ENCODE data around the gene CUBN. TPM values are rescaled to one million over a fixed set of nuclear protein-coding genes. Genes with fewer than 3 reads are reported as not detected.

The CUBN gene
- total and polyA plus RNA-seq, 12 donors = 0.41 to 9.3 (median 1.3) TPM

DNA sequence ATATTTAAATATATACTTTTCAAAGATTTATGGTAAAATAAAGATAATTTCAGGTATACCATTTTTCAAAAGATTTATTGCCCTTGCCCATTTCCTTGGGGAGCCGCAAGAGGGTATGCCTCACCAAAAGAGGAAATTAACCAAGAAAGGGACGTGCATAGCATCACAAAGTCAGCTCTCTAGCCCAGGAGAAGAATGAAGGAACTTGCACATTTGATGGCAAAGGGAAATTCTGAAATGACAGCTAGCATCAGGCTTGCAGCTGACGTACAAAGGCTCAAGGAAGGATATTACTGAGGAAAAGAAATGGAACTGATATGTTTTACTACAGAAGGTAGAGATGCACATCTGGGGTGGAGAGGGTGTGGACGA is 218.8 kb downstream of the CUBN start:
- Histone ChIP-seq H3K9me3 (replicated peaks in 1 of 3) (no peaks in the 10 kb centered on the region), H3K4me3 (no peak overlapping the region), H3K27ac (no peak overlapping the region), H3K36me3 (replicated peaks in 1 of 2) (no peaks in the 10 kb centered on the region), H3K4me1 (replicated peaks in 1 of 2) (no peaks in the 10 kb centered on the region), H3K27me3 (no peaks in the 10 kb centered on the region)
- WGBS, 4 donors = 72 to 84% (median 76%) methylated on average over 4 of the region's 4 CpGs
- DNase-seq = no peak
- intact Hi-C loops (cut with DNase I) = no loop called here
- TF ChIP-seq, protein P1, sequence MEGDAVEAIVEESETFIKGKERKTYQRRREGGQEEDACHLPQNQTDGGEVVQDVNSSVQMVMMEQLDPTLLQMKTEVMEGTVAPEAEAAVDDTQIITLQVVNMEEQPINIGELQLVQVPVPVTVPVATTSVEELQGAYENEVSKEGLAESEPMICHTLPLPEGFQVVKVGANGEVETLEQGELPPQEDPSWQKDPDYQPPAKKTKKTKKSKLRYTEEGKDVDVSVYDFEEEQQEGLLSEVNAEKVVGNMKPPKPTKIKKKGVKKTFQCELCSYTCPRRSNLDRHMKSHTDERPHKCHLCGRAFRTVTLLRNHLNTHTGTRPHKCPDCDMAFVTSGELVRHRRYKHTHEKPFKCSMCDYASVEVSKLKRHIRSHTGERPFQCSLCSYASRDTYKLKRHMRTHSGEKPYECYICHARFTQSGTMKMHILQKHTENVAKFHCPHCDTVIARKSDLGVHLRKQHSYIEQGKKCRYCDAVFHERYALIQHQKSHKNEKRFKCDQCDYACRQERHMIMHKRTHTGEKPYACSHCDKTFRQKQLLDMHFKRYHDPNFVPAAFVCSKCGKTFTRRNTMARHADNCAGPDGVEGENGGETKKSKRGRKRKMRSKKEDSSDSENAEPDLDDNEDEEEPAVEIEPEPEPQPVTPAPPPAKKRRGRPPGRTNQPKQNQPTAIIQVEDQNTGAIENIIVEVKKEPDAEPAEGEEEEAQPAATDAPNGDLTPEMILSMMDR (IDR thresholded peaks at IDR 0.05) = no peak
- TF ChIP-seq POLR2A (IDR thresholded peaks at IDR 0.05) = no peak

DNA sequence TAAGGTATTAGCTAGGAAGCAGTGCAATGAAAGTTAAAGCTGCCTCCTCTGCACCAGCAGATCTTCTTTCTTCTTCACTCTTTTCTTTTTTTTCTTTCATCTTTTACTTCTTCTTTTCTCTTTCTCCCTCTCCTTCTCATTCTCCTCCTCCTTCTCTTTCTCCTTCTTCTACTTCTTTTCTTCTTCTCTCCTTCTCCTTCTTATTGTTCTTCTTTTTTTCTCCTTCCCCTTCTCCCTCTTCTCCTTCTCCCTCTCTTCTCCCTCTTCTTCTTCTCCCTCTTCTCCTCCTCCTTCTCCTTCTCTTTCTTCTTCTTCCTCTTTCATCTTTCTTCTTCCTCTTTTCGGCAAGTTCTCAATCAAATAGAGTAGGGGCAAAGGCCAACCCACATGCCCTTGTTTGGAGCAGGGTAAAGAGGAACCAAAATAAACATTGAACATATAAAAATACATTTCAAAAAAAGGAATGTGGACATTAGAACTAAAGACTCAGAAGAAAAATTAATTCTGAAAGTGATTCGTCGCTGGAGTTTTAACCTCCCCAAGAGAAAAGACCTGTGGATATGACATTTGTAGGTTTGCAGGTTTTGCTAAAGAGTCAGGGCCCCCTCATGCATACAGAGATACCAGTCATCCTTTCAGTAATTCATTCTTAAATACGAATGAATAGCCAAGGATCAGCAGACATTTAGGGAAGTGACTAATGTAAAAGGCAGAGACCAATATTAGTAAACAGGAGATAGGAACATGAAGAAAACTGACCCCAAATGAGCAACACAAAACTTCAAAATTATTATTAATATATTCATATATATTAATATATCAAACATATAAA is 219.4 kb downstream of the CUBN start:
- TF ChIP-seq, protein P1 (IDR thresholded peaks at IDR 0.05) = no peak
- TF ChIP-seq POLR2A (IDR thresholded peaks at IDR 0.05) = no peak

DNA sequence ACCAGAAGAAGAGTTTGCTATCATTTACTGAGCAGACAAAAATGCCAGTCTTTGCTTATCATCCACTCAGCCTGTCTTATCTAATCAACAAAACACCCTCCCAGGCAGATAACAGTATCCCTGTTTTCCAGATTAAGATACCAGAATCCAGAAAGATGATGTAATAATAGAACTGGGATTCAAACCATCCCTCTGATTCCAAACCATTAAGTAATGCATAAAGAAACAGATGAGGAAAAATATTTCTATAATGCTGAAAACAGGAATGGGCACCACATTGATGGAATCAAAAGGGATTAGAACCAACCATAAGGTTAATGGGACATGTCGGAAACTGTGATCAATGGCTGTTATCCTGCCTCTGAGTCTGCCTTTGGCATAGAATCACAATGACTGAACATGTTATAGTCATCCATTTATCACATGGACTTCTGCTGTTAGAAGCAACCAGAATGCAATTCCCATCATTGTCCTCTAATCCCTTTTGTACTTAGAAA is 220.3 kb downstream of the CUBN start:
- Histone ChIP-seq H3K4me1 (replicated peaks in 1 of 2) (no peaks in the 10 kb centered on the region), H3K4me3 (no peak overlapping the region), H3K27me3 (no peaks in the 10 kb centered on the region), H3K27ac (no peak overlapping the region), H3K9me3 (replicated peaks in 1 of 3) (no peaks in the 10 kb centered on the region), H3K36me3 (replicated peaks in 1 of 2) (no peaks in the 10 kb centered on the region)
- WGBS, 4 donors = 73 to 93% (median 89%) methylated on average over 1 of the region's 1 CpG
- no peak for DNase-seq
- intact Hi-C loops (cut with DNase I) = no loop called here
- TF ChIP-seq, protein P1 (IDR thresholded peaks at IDR 0.05) = no peak
- no peak for TF ChIP-seq POLR2A (IDR thresholded peaks at IDR 0.05)

More for the DNA sequence above, 219.4 kb downstream of the CUBN start:
- no peak overlapping the region for H3K4me3 ChIP-seq
- H3K4me1 ChIP-seq (replicated peaks in 1 of 2) = no peaks in the 10 kb centered on the region
- intact Hi-C loops (cut with DNase I) = no loop called here
- no peaks in the 10 kb centered on the region for H3K9me3 ChIP-seq (replicated peaks in 1 of 3)
- no peaks in the 10 kb centered on the region for H3K27me3 ChIP-seq
- no peak overlapping the region for H3K27ac ChIP-seq
- 66 to 76% (median 70%) methylated on average over 4 of the region's 4 CpGs for WGBS, 4 donors
- no peaks in the 10 kb centered on the region for H3K36me3 ChIP-seq (replicated peaks in 1 of 2)
- no peak for DNase-seq

DNA sequence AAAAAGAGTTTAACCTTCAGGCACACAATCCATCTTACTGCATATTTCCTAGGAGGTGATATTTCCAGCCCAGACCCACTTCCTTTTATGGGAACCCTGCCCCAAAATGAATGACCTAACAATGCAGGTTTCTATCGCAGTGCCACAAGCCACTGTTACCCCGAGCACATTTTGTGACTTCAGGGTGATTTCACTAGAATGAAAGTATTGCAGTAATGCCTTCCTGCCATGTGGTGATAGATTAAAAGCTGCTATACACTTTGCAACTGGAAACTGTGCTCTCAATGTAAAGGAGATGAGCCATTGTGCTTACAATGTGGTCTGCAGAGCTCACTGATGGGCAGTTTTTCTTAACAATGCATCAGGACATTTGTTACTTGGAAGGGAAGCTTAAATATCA is 221.9 kb downstream of the CUBN start:
- no peak for TF ChIP-seq POLR2A (IDR thresholded peaks at IDR 0.05)
- TF ChIP-seq, protein P1 (IDR thresholded peaks at IDR 0.05) = no peak
- H3K9me3 ChIP-seq (replicated peaks in 1 of 3) = no peaks in the 10 kb centered on the region
- H3K36me3 ChIP-seq (replicated peaks in 1 of 2) = no peaks in the 10 kb centered on the region
- DNase-seq = no peak
- H3K4me3 ChIP-seq = no peak overlapping the region
- intact Hi-C loops (cut with DNase I) = no loop called here
- WGBS, 4 donors = 66 to 87% (median 85%) methylated on average over 2 of the region's 2 CpGs
- no peak overlapping the region for H3K27ac ChIP-seq
- no peaks in the 10 kb centered on the region for H3K4me1 ChIP-seq (replicated peaks in 1 of 2)
- no peaks in the 10 kb centered on the region for H3K27me3 ChIP-seq
